Uterus (tissue), 4 donors: Measurements from ENCODE around the gene WAC. TPM values are rescaled to one million over a fixed set of nuclear protein-coding genes. Genes with fewer than 3 reads are reported as not detected.
"Not testable (repeated sequence)": the region's sequence is repeated elsewhere in the genome, so short reads cannot be mapped to it uniquely, and the experiment has no call there.

Source experiments
- DNase-seq, 2 donors: peaks; one replicate each; pipeline ENCODE4 v3.0.0-alpha.2; 2019 to 2020
- H3K27ac ChIP-seq, 2 donors: fragments of 200-600 bp; sonication (generic); 1 replicate in 1 of 2; 2 replicates in 1 of 2; pipeline ENCODE4 v1.5.1; 2016 to 2018
- H3K27me3 ChIP-seq, 2 donors: fragments of 200-600 bp; sonication (generic); one replicate each; pipeline ENCODE4 v1.5.1; 2018 to 2019; ENCODE audit warnings: control low read depth in 1 of 2
- H3K36me3 ChIP-seq, 2 donors: fragments of 200-600 bp; sonication (generic); one replicate each; pipeline ENCODE4 v1.5.1; 2019; ENCODE audit warnings: control low read depth in 1 of 2
- H3K4me1 ChIP-seq, 2 donors: fragments of 200-600 bp; sonication (generic); one replicate each; pipeline ENCODE4 v1.5.1; 2018 to 2019; ENCODE audit warnings: control low read depth in 1 of 2
- H3K4me3 ChIP-seq, 2 donors: fragments of 200-600 bp; sonication (generic); 1 replicate in 1 of 2; 2 replicates in 1 of 2; pipeline ENCODE4 v1.5.1; 2018 to 2019; ENCODE audit warnings: mild to moderate bottlenecking in 1 of 2
- H3K9me3 ChIP-seq, 2 donors: fragments of 200-600 bp; sonication (generic); one replicate each; pipeline ENCODE4 v1.5.1; 2019; ENCODE audit warnings: control low read depth in 1 of 2
- CTCF ChIP-seq, 4 experiments: fragments of 200-600 bp in 2 of 4; fragments of 450-650 bp in 2 of 4; sonication (generic) in 2 of 4; IDR thresholded peaks; one replicate each; pipeline ENCODE4 v1.5.1; 2016 to 2019; ENCODE audit warnings: antibody characterized with exemption in 4 of 4, mild to moderate bottlenecking in 2 of 4, moderate library complexity in 1 of 4
- POLR2A ChIP-seq, 2 donors: fragments of 450-650 bp; IDR thresholded peaks; one replicate each; pipeline ENCODE4 v1.6.1; 2016; ENCODE audit warnings: antibody characterized with exemption in 2 of 2, mild to moderate bottlenecking in 1 of 2, moderate library complexity in 1 of 2
- intact Hi-C: fragments of 100-400 bp; cut with DNase I; formaldehyde crosslinking; loops from one replicate; pipeline ENCODE4 v1.15.1; 2023; ENCODE audit warnings: low total_unique reads
- total RNA-seq, 4 donors: library from RNA; depleted of rRNA in 3 of 4; stranded (reverse); fragments of >200 nt in 3 of 4; gene quantifications; one replicate each; pipeline versions ENCODE4 v1.1.0 to v1.2.4, GENCODE V29; 2014 to 2023
- donor health status: DM: yes; HTN: yes; CAD: no.

Gene WAC
- 100 to 1,000 TPM in 2 of 4 donors, 10 to 100 TPM in 2; 54.4 to 175 (median 90.4) TPM for total RNA-seq

GRCh38 chr10:28532337-28533185, at the start of gene WAC:
Gene WAC (plus strand): TSS chr10:28533118. CDS start chr10:28533580, 462 bp downstream.
- H3K4me1 ChIP-seq: no peaks in the 10 kb centered on the region
- TF ChIP-seq CTCF (IDR thresholded peaks at IDR 0.05) (peak in 1 of 4 experiments; percentile 12), POLR2A (IDR thresholded peaks at IDR 0.05) (peak; percentile 72 to 82)

GRCh38 chr10:28489206-28489605, 43.7 kb upstream of the WAC start:
- no peak for DNase-seq
- intact Hi-C loops: no loop called here
- H3K36me3 ChIP-seq: no peaks in the 10 kb centered on the region
- H3K4me3 ChIP-seq: no peak overlapping the region
- no peaks in the 10 kb centered on the region for H3K4me1 ChIP-seq
- TF ChIP-seq POLR2A (IDR thresholded peaks at IDR 0.05) (no peak), CTCF (IDR thresholded peaks at IDR 0.05) (no peak)
- no peaks in the 10 kb centered on the region for H3K9me3 ChIP-seq
- no peaks in the 10 kb centered on the region for H3K27me3 ChIP-seq
- no peak overlapping the region for H3K27ac ChIP-seq

More at GRCh38 chr10:28532337-28533185, at the start of gene WAC:
- H3K4me3 ChIP-seq: peak within 1 kb of the TSS; percentile 89 to 97
- peak; percentile 94 to 97 for DNase-seq
- no peaks in the 10 kb centered on the region for H3K36me3 ChIP-seq
- intact Hi-C loops: no loop called here
- H3K9me3 ChIP-seq: no peaks in the 10 kb centered on the region
- no peaks in the 10 kb centered on the region for H3K27me3 ChIP-seq
- peak within 1 kb of the TSS; percentile 98 to 100 for H3K27ac ChIP-seq

GRCh38 chr10:28490256-28490865, 42.6 kb upstream of the WAC start:
- H3K4me3 ChIP-seq, H3K4me1 ChIP-seq, H3K9me3 ChIP-seq, H3K27ac ChIP-seq, intact Hi-C loops, H3K27me3 ChIP-seq, DNase-seq, H3K36me3 ChIP-seq: not testable (repeated sequence)

GRCh38 chr10:28492116-28492920, 40.6 kb upstream of the WAC start:
- Histone ChIP-seq H3K36me3 (no peaks in the 10 kb centered on the region), H3K27me3 (no peaks in the 10 kb centered on the region), H3K27ac (no peak overlapping the region), H3K9me3 (no peaks in the 10 kb centered on the region), H3K4me3 (no peak overlapping the region), H3K4me1 (no peaks in the 10 kb centered on the region)
- DNase-seq: no peak
- TF ChIP-seq POLR2A (IDR thresholded peaks at IDR 0.05) (no peak), CTCF (IDR thresholded peaks at IDR 0.05) (no peak)
- intact Hi-C loops: no loop called here

- DNase-seq: no peak
- Histone ChIP-seq H3K4me1 (no peaks in the 10 kb centered on the region), H3K9me3 (no peaks in the 10 kb centered on the region), H3K27me3 (no peaks in the 10 kb centered on the region), H3K27ac (no peak overlapping the region), H3K4me3 (no peak overlapping the region), H3K36me3 (no peaks in the 10 kb centered on the region)
- intact Hi-C loops: no loop called here
- no peak for TF ChIP-seq CTCF (IDR thresholded peaks at IDR 0.05)
- no peak for TF ChIP-seq POLR2A (IDR thresholded peaks at IDR 0.05)
Observed at GRCh38 chr10:28494420-28494819, 38.5 kb upstream of the WAC start.
